ENCODE measurements around the gene SHMT1.
"Not testable (repeated sequence)": the region's sequence is repeated elsewhere in the genome, so short reads cannot be mapped to it uniquely, and the experiment has no call there.

SHMT1 gene

DNA sequence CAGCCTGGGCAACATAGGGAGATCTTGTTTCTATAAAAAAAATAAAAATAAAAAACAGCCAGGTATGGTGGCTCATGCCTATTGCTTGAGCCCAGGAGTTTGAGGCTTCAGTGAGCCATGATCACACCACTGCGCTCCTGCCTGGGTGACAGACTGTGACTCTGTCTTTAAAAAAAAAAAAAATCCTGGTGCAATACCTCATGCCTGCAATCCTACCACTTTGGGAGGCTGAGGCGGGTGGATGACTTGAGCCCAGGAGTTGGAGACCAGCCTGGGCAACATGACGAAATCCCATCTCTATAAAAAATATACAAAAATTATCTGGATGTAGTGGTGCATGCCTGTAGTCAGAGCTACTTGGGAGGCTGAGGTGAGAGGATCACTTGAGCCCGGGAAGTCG lies 15.3 kb upstream of the SHMT1 start:
- in situ Hi-C loops (cut with MboI; ENCODE audit: low sequenced_read_pairs), result not testable (repeated sequence)

DNA sequence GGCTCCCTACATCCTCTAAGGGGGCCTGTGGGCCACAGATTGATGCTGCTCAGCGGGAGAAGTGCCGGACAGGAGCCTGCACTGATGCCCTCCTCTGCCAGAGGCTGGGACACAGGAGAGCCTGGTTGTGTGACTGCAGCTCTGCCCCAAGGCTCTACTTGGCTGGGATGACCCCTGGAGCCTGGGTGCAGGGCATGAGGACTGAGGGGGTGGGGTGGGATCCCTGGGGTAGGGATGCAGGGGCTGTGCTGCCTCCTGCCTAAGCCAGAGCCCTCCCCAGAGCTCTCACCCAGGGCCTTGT lies 14.8 kb upstream of the SHMT1 start:
- in situ Hi-C loops (cut with MboI; ENCODE audit: low sequenced_read_pairs), result no loop called here

DNA sequence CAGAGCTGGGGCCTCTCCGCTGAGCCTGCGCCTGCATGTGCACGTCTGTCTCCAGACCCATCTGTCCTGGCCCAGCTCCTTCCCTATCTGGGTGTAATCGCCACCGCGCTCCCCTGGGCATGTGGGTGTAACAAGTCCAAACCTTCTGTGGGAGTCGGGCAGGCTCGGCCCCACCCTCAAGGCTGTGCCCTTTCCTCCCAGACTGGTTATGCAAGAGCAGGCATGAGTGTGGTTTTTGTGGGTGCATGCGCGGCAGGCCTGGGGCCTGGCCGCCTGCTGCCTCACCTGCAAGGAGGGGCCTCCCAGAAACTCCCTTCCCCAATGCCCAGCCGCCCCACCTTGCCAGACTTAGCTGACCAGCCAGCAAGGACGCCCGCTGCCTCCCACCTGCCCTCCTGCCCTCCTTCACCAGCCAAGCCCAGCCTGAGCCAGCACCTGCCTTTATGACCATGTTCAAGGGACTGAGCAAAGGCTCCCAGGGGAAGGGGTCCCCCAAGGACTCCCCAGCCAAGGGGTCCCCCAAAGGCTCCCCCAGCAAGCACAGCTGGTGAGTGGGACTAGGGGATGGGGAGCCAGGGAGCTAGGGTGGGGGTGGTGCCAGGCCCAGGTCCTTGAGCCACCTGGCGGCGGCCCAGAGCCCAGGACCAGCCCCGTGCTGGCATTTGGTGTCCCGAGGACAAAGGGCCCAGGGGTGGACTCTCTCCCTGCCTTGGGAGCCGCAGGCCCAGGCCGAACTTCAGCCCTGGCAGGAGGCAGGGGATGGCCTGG lies 14.3 kb upstream of the SHMT1 start, which contains the start of gene EVPLL:
Gene EVPLL (plus strand): TSS at position 342 of the 768 bp plus-strand sequence. CDS start 3,160 bp downstream, outside the sequence.
- in situ Hi-C loops (cut with MboI; ENCODE audit: low sequenced_read_pairs), result no loop called here

DNA sequence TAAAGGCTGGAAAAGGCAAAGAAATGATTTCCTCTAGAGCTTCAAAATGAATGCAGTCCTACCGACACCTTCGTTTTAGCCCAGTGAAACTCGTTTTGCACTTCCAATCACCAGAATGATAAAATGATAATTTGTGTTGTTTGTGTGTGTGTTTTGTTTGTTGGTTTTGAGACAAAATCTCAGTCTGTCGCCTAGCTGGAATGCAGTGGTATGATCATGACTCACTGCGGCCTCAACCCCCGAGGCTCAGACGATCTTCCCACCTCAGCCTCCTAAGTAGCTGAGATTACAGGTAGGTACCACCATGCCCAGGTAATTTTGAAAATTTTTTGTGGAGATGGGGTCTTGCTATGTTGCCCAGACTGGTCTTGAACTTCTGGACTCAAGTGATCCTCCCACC lies 10.9 kb upstream of the SHMT1 start:
- in situ Hi-C loops (cut with MboI; ENCODE audit: low sequenced_read_pairs), result no loop called here

DNA sequence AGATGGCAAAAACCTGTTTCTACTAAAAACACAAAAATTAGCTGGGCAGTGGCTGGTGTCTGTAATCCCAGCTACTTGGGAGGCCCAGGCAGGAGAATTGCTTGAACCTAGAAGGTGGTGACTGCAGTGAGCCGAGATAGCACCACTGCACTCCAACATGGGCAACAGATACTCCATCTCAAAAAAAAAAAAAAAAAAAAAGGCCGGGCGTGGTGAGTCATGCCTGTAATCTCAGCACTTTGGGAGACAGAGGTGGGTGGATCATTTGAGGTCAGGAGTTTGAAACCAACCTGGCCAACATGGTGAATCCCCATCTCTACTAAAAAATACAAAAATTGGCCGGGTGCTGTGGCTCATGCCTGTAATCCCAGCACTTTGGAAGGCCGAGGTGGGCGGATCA lies 9.8 kb upstream of the SHMT1 start:
- in situ Hi-C loops (cut with MboI; ENCODE audit: low sequenced_read_pairs), result not testable (repeated sequence)

DNA sequence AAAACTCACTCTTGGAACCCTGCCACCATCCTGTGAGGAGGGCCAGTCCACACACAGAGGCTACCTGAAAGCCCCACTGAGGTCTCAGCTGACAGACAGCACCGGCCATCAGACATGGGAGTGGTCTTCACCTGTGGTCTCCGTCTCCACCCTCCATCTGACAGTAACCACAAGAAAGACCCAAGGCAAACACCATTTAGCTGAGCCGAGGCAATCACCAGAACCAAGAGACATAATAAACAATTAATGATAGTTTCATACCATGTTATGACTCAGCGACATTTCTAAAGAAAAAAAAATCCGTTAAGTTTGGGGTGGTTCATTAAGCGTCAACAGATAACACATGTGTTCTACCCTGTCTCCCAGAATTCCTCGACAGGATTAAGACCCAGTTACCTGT lies 8.1 kb upstream of the SHMT1 start:
- in situ Hi-C loops (cut with MboI; ENCODE audit: low sequenced_read_pairs), result no loop called here

- in situ Hi-C loops (cut with MboI; ENCODE audit: low sequenced_read_pairs), result no loop called here
Observed at GRCh38 chr17:18370761-18371160, 7.4 kb upstream of the SHMT1 start.

- in situ Hi-C loops (cut with MboI; ENCODE audit: low sequenced_read_pairs), result no loop called here
Observed at GRCh38 chr17:18368946-18369345, 5.6 kb upstream of the SHMT1 start.

GRCh38 chr17:18364166-18364565 lies 816 bp upstream of the SHMT1 start:
- in situ Hi-C loops (cut with MboI; ENCODE audit: low sequenced_read_pairs), result no loop called here

GRCh38 chr17:18362698-18363100 lies 651 bp downstream of the SHMT1 start:
- in situ Hi-C loops (cut with MboI; ENCODE audit: low sequenced_read_pairs), result no loop called here

GRCh38 chr17:18361837-18362697 lies 1.3 kb downstream of the SHMT1 start:
- in situ Hi-C loops (cut with MboI; ENCODE audit: low sequenced_read_pairs), result no loop called here

DNA sequence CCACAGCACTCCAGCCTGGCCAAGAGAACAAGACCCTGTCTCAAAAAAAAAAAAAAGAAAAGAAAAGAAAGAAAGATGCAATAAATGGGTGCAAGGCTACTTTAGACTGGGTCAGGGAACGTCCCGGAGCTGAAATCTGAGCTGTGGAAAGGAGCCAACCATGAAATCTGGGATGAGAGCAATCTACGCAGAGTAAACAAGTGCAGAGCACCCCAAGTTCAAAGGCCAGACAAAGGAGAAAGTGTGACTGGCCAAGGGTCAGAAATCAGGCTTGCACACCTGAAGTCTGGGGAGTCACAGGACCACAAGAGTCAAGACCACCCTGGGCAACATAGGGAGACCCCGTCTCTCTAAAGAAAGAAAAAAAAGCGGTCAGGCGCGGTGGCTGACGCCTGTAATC lies 2.8 kb downstream of the SHMT1 start:
- in situ Hi-C loops (cut with MboI; ENCODE audit: low sequenced_read_pairs), result no loop called here

DNA sequence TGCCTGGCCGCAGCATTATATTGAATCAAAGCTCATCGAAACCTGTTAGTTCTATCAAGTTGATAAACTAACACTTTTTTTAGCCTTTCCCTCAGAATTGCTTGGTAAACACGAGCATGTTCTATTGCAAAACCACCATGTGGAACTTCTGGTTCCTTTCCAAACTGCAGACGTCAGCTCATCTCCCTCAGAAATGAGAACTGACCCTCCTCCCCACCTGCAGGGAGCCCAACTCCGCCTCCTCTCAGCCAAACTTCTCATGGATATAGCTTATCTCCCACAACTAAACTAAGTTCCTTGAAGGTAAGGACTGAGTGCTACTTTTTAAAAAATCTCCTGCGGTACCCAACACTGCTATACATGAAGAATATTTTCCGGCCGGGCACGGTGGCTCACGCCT lies 6.7 kb downstream of the SHMT1 start:
- in situ Hi-C loops (cut with MboI; ENCODE audit: low sequenced_read_pairs), result no loop called here

GRCh38 chr17:18353541-18353940 lies 9.8 kb downstream of the SHMT1 start:
- in situ Hi-C loops (cut with MboI; ENCODE audit: low sequenced_read_pairs), result no loop called here

GRCh38 chr17:18344021-18344420 lies 19.3 kb downstream of the SHMT1 start:
- in situ Hi-C loops (cut with MboI; ENCODE audit: low sequenced_read_pairs), result no loop called here

DNA sequence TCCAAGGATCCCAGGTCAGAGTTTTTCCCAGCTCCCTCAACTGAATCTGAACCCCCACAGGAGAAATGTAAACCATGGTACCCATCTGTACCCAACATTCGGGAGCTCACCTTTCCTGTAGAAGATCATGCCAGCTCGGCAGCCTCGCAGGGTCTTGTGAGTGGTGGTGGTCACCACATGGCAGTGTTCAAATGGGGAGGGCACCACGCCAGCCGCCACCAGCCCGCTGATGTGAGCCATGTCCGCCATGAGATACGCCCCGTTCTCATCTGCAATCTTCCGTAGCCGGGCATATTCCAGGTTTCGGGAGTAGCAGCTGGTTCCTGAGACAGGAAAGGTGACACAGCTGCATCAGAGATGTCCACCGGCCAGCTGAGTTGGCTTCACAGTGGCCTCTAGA lies 23.4 kb downstream of the SHMT1 start:
- in situ Hi-C loops (cut with MboI; ENCODE audit: low sequenced_read_pairs), result no loop called here

- in situ Hi-C loops (cut with MboI; ENCODE audit: low sequenced_read_pairs), result not testable (repeated sequence)
Observed at GRCh38 chr17:18338158-18338557, 25.2 kb downstream of the SHMT1 start.

DNA sequence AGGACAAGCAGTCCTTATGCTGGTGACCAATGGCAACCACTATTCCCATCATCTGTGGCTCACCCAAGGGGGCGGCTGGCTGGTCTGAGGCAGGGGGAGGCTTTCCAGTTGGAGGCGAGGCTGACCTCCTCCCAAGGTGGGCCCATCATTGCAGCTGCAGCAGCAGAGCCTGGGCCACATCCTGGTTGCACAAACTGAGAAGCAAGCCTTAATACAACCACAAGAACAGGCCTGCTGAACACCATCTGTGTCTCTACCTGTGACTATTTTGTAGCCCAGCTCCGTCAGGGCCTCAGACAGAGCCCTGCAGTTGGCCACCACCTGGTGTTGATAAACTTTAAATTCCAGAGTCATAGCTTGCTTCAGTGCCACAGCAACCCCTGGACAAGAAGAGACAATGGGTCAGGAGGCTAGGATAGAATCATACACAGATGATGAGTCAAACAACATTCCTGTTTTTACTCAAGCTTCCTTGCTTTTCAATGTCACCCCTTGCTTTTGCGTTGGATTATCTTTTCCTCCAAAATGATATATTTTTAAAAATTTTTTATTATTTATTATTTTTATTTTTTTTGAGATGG lies 30.4 kb downstream of the SHMT1 start:
- in situ Hi-C loops (cut with MboI; ENCODE audit: low sequenced_read_pairs), result no loop called here

DNA sequence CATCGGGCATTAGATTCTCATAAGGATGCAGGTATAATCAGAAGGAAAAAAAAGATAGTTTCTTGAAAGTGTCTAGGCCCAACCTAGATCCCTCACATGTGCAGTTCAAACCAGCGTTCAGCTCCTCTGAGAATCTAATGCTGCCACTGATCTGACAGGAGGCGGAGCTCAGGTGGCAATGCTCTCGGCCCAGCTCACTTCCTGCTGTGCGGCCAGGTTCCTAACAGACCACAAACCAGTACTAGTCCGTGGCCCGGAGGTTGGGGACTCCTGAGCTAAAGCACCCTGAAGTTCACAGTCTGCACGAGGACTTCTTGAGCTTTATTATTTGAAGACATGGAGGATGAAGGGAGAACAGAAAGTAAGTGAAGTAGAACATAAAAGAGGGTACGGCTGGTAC lies 31.5 kb downstream of the SHMT1 start:
- in situ Hi-C loops (cut with MboI; ENCODE audit: low sequenced_read_pairs), result no loop called here

- in situ Hi-C loops (cut with MboI; ENCODE audit: low sequenced_read_pairs), result no loop called here
Observed at GRCh38 chr17:18328643-18329204, 34.6 kb downstream of the SHMT1 start.

DNA sequence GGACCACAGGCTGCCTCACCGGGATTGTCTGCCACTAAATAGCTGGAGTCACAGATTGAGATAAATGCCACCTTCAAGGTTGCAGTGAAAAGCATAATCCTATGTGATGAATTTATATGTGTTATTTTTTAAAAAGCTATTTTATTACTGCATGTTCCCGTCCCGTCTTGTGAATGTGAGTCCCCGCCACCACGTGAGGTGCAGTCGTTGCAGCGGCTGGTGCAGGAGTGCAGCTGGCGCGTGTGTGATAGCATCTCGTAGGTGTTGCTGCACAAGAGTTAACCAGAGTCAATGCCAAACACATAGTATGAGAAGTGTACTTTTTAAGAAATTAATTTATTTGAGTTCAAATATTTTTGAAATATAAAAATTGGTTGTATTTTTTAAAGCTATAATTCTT lies 35.8 kb downstream of the SHMT1 start:
- in situ Hi-C loops (cut with MboI; ENCODE audit: low sequenced_read_pairs), result no loop called here

DNA sequence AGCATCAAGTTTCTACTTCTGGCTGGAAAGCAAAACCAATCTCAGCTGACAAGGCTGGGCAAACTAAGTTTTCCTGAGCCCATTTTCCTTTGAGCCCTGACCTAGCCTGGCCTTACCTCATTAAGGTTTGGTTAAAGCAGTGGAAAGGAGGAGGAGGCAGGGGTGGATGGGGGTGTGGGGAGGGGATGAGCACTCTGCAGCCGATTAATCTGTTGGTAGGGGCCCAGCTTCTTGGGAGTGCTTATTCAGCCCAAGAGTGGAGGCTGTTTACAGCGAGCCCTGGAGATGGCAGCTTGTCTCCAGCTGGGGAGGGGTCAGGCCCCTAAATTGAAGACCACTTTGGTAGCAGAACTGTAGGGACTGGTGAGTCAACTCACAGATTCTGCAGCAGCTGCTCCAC lies 36.3 kb downstream of the SHMT1 start:
- in situ Hi-C loops (cut with MboI; ENCODE audit: low sequenced_read_pairs), result no loop called here
